Body of pancreas (tissue), 4 donors: Measurements from ENCODE around the gene PTPN14.

Experiments
- POLR2A ChIP-seq, 3 donors: fragments of 450-650 bp; IDR thresholded peaks; one replicate each; pipeline ENCODE4 v1.6.1; 2016; ENCODE audit warnings: antibody characterized with exemption in 3 of 3, mild to moderate bottlenecking in 2 of 3
- TF ChIP-seq, protein P1 (sequence below), 7 experiments: fragments of 450-650 bp in 4 of 7; fragments of 200-600 bp in 3 of 7; sonication (generic) in 3 of 7; IDR thresholded peaks; one replicate each; pipeline ENCODE4 v1.5.1; 2016 to 2019; ENCODE audit warnings: antibody characterized with exemption in 7 of 7

DNA sequence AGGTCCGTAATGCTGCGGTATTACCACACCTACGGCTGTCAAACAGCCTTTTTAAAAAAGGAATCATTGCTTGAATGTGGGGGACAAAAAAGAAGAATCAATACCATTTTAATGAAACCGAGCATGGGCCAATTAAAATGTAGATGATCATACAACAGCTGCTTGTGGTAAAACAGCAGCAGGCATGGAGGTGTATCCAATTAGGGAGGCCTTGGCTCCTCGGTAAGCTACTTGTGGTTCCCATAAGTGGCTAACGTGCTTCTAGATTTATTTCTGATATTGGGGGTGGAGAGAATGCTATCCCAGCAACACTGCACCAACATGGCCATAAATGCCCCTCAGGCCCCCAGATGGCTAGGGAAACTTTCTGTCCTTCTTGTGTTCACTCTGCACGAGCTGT is 1.8 kb downstream of the PTPN14 start:
- TF ChIP-seq, protein P1, sequence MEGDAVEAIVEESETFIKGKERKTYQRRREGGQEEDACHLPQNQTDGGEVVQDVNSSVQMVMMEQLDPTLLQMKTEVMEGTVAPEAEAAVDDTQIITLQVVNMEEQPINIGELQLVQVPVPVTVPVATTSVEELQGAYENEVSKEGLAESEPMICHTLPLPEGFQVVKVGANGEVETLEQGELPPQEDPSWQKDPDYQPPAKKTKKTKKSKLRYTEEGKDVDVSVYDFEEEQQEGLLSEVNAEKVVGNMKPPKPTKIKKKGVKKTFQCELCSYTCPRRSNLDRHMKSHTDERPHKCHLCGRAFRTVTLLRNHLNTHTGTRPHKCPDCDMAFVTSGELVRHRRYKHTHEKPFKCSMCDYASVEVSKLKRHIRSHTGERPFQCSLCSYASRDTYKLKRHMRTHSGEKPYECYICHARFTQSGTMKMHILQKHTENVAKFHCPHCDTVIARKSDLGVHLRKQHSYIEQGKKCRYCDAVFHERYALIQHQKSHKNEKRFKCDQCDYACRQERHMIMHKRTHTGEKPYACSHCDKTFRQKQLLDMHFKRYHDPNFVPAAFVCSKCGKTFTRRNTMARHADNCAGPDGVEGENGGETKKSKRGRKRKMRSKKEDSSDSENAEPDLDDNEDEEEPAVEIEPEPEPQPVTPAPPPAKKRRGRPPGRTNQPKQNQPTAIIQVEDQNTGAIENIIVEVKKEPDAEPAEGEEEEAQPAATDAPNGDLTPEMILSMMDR (IDR thresholded peaks at IDR 0.05), result no peak
- no peak for TF ChIP-seq POLR2A (IDR thresholded peaks at IDR 0.05)
